HG03469 (cell line): ENCODE measurements around the gene AMELX.

Experiments
- ATAC-seq: cut with Tn5 transposase; IDR thresholded peaks from one replicate; pipeline ENCODE4 v1.9.1; 2021; ENCODE audit warnings: mild to moderate bottlenecking, moderate library complexity, moderate number of reproducible peaks; ENCODE audit not compliant: unreplicated experiment

Gene AMELX

DNA sequence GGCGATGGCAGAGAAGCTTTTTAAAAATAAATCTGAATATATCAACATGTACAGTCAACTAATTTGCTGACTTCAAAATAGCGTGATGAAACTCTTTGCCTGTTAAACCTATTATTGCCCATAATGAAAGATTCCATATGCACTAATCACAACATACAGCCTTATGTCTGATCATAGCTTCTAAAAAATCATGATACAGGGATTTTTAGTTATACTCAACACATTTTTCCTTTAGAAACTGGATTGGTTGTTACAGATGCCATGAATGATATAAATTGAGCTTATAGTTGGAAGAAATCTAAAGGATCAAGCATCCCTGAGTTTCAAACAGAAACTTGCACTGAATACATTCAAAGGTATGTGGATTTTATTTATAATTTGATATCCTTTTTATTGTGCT lies at the start of gene AMELX:
Gene AMELX (plus strand): TSS at position 301 of the 400 bp plus-strand sequence. CDS start 1,376 bp downstream, outside the sequence.
- ATAC-seq, result no peak

DNA sequence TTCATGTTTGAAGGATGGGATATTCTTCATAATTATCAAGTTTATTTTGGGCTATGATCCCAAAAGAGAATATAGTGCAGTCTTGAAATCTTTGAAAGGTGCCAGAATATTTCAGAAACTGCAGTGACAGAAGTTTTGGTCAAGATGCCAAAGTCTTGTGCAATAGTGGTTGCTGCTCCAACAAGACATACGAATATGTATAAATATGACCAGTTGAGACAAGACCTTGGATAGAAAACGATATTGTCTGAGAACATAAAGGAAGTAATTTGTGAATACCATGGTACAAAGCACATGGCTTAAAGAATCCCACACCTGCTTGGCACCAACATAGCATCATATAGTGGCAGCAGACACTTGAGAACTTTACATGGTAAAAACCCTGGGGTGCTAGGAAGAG lies 48.6 kb upstream of the AMELX start:
- ATAC-seq, result no peak

DNA sequence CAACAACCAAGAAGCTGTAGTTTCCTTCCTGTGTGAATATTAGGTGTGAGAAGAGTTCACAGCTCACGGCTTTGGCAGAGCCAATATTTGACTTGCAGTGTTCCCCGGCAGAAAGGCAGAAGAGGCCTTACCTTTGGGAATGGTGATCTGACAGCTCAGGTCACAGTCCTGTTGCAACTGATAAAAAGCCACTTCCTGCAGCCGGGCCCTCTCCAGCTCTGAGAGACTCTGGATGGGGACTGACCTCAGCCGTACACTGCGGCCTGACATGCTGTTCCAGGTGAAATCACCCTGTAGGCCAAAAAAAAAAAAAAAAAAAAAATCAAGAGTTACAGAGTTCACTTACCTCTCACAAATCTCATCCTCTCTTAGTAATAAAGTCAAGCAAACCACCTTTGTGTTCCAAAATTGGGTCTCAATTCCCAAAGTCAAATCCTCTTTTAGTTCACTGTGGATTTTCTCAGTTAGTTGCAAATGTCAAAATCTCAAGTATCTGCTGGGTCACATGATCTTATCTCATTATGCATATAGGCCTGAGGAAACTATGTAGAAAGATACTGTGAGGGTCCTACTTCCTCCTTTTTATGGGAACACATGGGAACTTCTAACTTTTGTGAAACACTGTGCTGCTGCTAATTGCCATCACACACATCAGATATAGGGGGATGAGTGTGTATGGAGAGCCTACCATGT lies 38.6 kb upstream of the AMELX start:
- ATAC-seq, result no peak

DNA sequence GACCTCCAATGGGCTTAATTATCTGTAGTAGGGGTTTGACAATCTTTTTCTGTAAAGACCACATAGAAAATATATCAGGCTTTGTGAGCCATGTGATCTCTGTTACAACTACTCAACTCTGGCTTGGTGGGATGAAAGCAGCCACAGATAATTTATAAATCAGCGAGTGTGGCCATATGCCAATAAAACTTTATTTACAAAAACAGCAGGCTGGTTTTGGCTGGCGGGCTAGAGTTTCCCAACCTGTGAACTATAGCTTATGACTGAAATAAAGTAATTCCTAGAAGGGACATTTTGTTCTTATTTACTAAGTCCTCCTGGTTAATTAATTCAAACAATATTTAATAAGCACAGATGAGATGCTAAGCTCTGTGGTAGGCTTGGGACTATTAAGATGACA lies 35.9 kb upstream of the AMELX start:
- no peak for ATAC-seq

DNA sequence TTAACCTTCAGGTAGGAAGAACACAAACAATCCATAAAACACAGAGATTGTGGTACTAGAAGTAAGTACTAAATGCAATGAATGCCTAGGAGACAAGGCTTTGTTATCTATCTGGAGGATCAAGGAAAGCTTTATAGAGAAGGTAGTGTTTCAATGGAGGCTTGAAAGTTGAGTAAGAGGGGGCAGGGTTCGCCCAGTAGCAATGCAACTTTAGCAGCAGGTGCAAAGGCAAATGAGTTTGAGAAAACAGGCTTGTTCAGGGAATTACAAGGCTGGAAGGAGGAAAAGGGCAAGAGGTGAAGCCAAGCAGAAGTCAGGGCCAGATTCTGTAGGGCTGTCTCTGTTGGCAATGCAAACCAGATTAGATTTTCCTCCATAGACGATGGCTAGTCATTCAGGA lies 35.5 kb upstream of the AMELX start:
- no peak for ATAC-seq

DNA sequence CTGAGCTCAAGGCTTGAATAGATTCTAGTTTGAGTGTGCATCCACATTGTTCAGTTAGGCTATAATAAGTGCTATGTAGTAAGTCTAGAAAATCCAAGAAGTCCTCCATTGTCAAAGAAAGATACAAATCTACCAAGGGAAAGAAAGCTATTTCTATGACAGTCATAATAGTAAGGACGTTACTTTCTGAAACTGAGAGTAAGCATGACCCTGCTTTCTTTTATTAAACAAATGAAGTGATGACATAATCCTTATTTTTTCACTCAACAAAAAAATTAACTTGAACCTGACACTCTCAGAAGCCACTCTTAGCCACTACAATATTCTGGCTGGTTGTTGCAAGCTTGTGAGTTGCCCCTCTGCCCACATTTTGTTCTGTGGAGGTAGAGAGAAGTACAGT lies 33.8 kb upstream of the AMELX start:
- ATAC-seq, result no peak

- no peak for ATAC-seq
Measured at GRCh38 chrX:11261260-11261659, 32.0 kb upstream of the AMELX start.

- ATAC-seq, result no peak
Measured at GRCh38 chrX:11264925-11265324, 28.3 kb upstream of the AMELX start.

DNA sequence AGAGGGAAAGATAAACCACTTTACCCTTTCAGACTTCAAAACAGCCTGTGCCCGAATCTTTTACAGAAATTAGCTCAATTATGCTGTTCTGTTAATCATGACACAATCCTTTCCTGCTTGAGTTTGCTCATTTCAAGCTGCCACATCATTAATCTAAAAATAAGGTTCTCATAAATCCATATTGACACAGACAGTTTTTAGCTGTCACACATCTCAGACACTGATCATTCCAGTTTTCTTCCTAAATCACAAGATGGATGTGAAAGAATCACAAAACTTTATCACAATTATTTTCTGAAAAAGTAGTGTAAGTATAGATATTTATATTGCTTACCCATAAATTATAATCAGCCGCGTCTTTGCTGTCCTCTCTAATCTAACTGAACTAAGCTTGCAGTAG lies 27.9 kb upstream of the AMELX start:
- ATAC-seq, result no peak

GRCh38 chrX:11266573-11267003 lies 26.6 kb upstream of the AMELX start:
- ATAC-seq, result no peak

DNA sequence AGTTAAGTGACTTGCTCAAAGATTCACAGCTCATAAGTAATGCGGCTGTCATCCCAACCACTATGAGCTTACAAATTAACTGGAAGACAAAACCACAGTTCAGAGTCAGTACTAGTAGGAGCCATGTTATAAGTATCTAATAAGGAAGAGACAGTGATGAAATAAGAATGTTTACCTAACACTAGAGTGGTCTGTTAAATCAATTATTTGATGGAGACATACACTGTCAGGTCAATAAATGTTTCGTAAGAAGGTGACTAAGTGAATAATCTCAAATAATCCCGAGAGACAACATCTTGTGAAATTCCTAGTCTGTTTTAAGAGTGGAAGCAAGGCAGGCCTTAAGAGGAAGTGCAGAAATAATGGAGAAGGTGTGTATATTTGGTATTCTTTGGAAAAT lies 25.8 kb upstream of the AMELX start:
- no peak for ATAC-seq

- no peak for ATAC-seq
Measured at GRCh38 chrX:11269006-11269405, 24.2 kb upstream of the AMELX start.

- ATAC-seq, result no peak
Measured at GRCh38 chrX:11269996-11270395, 23.2 kb upstream of the AMELX start.

DNA sequence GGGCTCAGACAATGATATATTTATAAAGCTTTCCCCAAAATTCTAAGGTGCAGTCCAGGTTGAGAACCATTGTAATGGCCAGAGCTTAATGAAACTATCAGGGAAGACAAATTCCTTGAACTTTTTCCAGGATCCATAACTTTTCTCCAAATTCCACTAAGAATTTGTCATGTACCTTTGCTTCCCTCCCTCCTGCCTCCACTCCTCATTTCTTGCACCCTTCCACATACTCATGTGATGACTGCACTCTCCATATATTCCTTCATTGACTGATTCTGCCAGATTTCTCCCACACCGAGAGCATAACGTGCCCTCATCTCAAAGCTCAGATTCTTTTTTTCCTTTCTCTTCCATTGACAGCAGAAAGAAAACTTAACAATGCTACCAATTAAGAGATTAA lies 20.9 kb upstream of the AMELX start:
- no peak for ATAC-seq

DNA sequence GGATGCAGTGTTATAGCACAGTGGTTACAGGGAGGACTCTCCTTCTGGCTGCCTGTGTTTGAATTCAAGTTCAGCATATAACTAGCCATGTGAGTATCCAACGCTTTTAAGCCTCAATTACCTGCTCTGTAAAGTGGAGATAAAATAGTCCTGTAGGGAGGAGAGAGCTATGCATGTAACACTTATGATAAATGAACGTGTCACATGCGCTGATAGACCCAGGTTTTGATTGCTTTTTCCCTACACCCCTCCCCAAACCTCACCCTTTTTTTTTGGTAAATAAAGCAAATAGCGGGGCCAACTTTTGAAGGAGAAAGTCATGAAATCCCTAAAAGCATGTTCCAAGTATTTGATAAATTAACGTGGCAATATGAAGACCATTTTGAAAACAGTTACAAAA lies 20.4 kb upstream of the AMELX start:
- ATAC-seq, result no peak

GRCh38 chrX:11273544-11273943 lies 19.7 kb upstream of the AMELX start:
- no peak for ATAC-seq

GRCh38 chrX:11282043-11282442 lies 11.2 kb upstream of the AMELX start:
- ATAC-seq, result no peak

DNA sequence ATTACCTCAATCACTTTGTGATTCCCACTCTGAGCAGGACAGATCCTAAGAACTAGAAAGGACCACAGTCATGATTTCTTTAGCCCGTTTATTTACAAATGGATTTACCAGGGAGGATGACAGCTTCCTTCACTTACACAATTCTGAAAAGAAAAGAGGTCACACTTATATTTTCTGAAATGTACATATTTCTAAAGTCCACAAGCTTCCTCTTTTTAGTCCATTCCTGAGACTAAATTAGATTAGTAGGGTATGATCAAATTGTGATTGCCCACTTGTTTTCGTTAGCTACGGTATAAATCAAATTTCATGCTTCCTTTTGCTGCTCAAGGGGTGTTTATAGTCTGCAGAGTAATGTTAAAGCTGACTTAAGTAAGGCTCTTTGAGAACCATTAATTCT lies 7.6 kb upstream of the AMELX start:
- ATAC-seq, result no peak

- ATAC-seq, result no peak
Measured at GRCh38 chrX:11287505-11287904, 5.7 kb upstream of the AMELX start.

DNA sequence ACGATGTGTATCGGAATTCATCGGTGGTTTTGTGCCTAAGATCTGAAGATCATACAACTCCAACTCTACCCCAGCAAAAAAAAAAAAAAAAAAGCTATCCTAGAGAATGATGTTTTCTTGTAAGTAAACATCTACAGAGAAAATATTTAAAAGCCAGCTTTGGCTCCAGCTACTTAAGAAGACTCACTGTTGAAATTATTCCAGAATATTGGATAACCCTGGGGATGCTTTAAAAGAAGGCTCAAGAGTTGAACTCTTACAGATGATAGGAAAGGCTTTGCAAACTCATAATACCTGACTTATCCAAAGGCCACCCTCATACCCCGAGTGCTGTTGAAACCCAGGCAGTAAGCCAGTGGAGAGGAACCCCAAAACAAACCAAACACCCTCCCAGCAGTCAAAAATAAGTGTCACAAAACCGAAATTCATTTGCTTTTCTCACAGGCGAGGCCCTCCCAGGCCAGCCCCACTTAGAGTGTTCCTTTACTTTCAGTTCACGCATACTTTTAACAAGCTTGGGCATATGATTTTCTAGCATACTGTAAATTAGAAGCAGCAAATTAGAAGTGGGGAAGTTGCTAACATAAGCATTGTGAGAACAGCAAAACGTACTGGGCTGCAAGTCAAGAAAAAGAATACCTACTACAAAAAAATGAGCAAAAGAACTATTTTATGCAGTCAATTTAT lies 2.7 kb upstream of the AMELX start:
- ATAC-seq, result no peak

DNA sequence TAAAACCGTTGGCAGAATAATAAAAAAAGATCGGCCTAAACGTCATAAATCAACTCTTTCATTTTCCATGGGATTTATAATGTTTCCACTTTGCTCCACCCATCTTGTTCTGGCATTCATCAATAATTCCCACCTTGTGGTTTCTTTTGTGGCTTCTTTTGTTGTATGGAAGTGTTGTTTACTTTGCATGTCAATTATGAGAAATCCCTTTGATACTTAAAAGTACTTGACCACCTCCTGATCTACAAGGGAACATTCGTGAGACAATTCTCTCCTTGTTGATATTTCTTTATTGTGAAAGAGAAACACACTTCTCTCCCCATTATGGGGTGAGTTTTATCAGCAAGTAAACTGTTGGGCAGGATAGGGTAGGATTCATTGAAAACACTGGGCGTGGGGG lies 2.8 kb downstream of the AMELX start:
- no peak for ATAC-seq

GRCh38 chrX:11298600-11298999 lies 5.4 kb downstream of the AMELX start:
- ATAC-seq, result no peak

- ATAC-seq, result no peak
Measured at GRCh38 chrX:11304829-11305228, 11.6 kb downstream of the AMELX start.
